NCI-H1092 treated with DMSO at 0.1 percent for 48 hours (cell line): ENCODE results near the gene GRAMD2A.
"Not testable (repeated sequence)": the region's sequence is repeated elsewhere in the genome, so short reads cannot be mapped to it uniquely, and the experiment has no call there.

Source experiments
- DNase-seq: peaks from one replicate; lab custom pipeline; 2025; lab: John Stamatoyannopoulos, UW

GRAMD2A gene

GRCh38 chr15:72184165-72184811, 13.3 kb downstream of the GRAMD2A start:
- DNase-seq = no peak

- DNase-seq = no peak
Observed at GRCh38 chr15:72183781-72184164, 13.8 kb downstream of the GRAMD2A start.

GRCh38 chr15:72182673-72183072, 14.9 kb downstream of the GRAMD2A start:
- DNase-seq = no peak

- no peak for DNase-seq
Observed at GRCh38 chr15:72182244-72182643, 15.3 kb downstream of the GRAMD2A start.

- no peak for DNase-seq
Observed at GRCh38 chr15:72180761-72181324, 16.7 kb downstream of the GRAMD2A start.

GRCh38 chr15:72179950-72180581, 17.5 kb downstream of the GRAMD2A start:
- no peak for DNase-seq

- DNase-seq = no peak
Observed at GRCh38 chr15:72178976-72179585, 18.5 kb downstream of the GRAMD2A start.

- no peak for DNase-seq
Observed at GRCh38 chr15:72176743-72177142, 20.8 kb downstream of the GRAMD2A start.

GRCh38 chr15:72176159-72176558, 21.4 kb downstream of the GRAMD2A start:
- no peak for DNase-seq

- no peak for DNase-seq
Observed at GRCh38 chr15:72175186-72176044, 22.2 kb downstream of the GRAMD2A start.

- no peak for DNase-seq
Observed at GRCh38 chr15:72174551-72175165, 22.9 kb downstream of the GRAMD2A start.

GRCh38 chr15:72173864-72174550, 23.6 kb downstream of the GRAMD2A start:
- no peak for DNase-seq

GRCh38 chr15:72173401-72173800, 24.2 kb downstream of the GRAMD2A start:
- DNase-seq = no peak

GRCh38 chr15:72172796-72173195, 24.8 kb downstream of the GRAMD2A start:
- no peak for DNase-seq

GRCh38 chr15:72171978-72172377, 25.6 kb downstream of the GRAMD2A start:
- not testable (repeated sequence) for DNase-seq

- no peak for DNase-seq
Observed at GRCh38 chr15:72170691-72171090, 26.9 kb downstream of the GRAMD2A start.

- DNase-seq = no peak
Observed at GRCh38 chr15:72169921-72170611, 27.5 kb downstream of the GRAMD2A start.

GRCh38 chr15:72169236-72169920, 28.2 kb downstream of the GRAMD2A start:
- DNase-seq = no peak

GRCh38 chr15:72168808-72169190, 28.8 kb downstream of the GRAMD2A start:
- no peak for DNase-seq
